SK-N-SH treated with all-trans-retinoic acid at 6 μM for 48 hours (cell line): Measurements from ENCODE around the gene FBXO42.
A peak's percentile ranks its signal among the peaks of the same experiment; 100 is the strongest.

ENCODE experiments used
- ATAC-seq: fragments of 200-7000 bp; cut with Tn5 transposase; 3 replicates; pipeline ENCODE4 v1.9.1; 2020; ENCODE audit warnings: mild to moderate bottlenecking, moderate library complexity
- ARNTL ChIP-seq: fragments of 450-650 bp; formaldehyde crosslinking; IDR thresholded peaks from 2 replicates; pipeline ENCODE4 v1.5.0; 2020; ENCODE audit warnings: low read depth, mild to moderate bottlenecking, moderate library complexity, borderline replicate concordance
- CSDC2 ChIP-seq: fragments of 250-450 bp; sonication (Bioruptor Pico); IDR thresholded peaks from 2 replicates; pipeline ENCODE4 v1.5.0; 2020; ENCODE audit warnings: mild to moderate bottlenecking, moderate library complexity
- ESRRG ChIP-seq: fragments of 250-450 bp; sonication (Bioruptor Pico); IDR thresholded peaks from 2 replicates; pipeline ENCODE4 v1.6.1; 2021; ENCODE audit warnings: mild to moderate bottlenecking
- PATZ1 ChIP-seq: fragments of 250-450 bp; sonication (Bioruptor Pico); IDR thresholded peaks from 2 replicates; pipeline ENCODE4 v1.8.0; 2020; ENCODE audit warnings: mild to moderate bottlenecking, moderate library complexity, borderline replicate concordance
- POU6F1 ChIP-seq: fragments of 250-450 bp; sonication (Bioruptor Pico); IDR thresholded peaks from 2 replicates; pipeline ENCODE4 v1.8.0; 2021; ENCODE audit warnings: low read depth, mild to moderate bottlenecking, moderate library complexity, borderline replicate concordance
- RARB ChIP-seq: fragments of 250-450 bp; sonication (Bioruptor Pico); IDR thresholded peaks from 2 replicates; pipeline ENCODE4 v1.8.0; 2021; ENCODE audit warnings: mild to moderate bottlenecking, moderate library complexity
- SNAI2 ChIP-seq: fragments of 250-450 bp; sonication (Bioruptor Pico); IDR thresholded peaks from 2 replicates; pipeline ENCODE4 v1.5.0; 2020; ENCODE audit warnings: mild to moderate bottlenecking, moderate library complexity
- TCF4 ChIP-seq: fragments of 250-450 bp; sonication (Bioruptor Pico); IDR thresholded peaks from 2 replicates; pipeline ENCODE4 v1.8.0; 2021; ENCODE audit warnings: mild to moderate bottlenecking, moderate library complexity, borderline replicate concordance
- ZC3H10 ChIP-seq: fragments of 250-450 bp; sonication (Bioruptor Pico); IDR thresholded peaks from 2 replicates; pipeline ENCODE4 v1.5.1; 2021; ENCODE audit warnings: mild to moderate bottlenecking, moderate library complexity
- ZFP3 ChIP-seq: fragments of 250-450 bp; sonication (Bioruptor Pico); IDR thresholded peaks from 2 replicates; pipeline ENCODE4 v1.5.0; 2020; ENCODE audit warnings: mild to moderate bottlenecking, moderate library complexity
- ZNF8 ChIP-seq: fragments of 450-650 bp; formaldehyde crosslinking; IDR thresholded peaks from 2 replicates; pipeline ENCODE4 v1.5.0; 2020; ENCODE audit warnings: mild to moderate bottlenecking, moderate library complexity
- TF ChIP-seq, protein P1 (sequence below): fragments of 250-450 bp; sonication (Bioruptor Pico); IDR thresholded peaks from 2 replicates; pipeline ENCODE4 v1.5.1; 2021; ENCODE audit warnings: mild to moderate bottlenecking, moderate library complexity
- TF ChIP-seq, protein P2 (sequence below): fragments of 250-450 bp; sonication (Bioruptor Pico); IDR thresholded peaks from 2 replicates; pipeline ENCODE4 v1.5.1; 2020; ENCODE audit warnings: low read depth, mild to moderate bottlenecking, moderate library complexity
- TF ChIP-seq, protein P3 (sequence below): fragments of 250-450 bp; sonication (Bioruptor Pico); IDR thresholded peaks from 2 replicates; pipeline ENCODE4 v1.5.0; 2020; ENCODE audit warnings: mild to moderate bottlenecking, moderate library complexity

FBXO42 gene

DNA sequence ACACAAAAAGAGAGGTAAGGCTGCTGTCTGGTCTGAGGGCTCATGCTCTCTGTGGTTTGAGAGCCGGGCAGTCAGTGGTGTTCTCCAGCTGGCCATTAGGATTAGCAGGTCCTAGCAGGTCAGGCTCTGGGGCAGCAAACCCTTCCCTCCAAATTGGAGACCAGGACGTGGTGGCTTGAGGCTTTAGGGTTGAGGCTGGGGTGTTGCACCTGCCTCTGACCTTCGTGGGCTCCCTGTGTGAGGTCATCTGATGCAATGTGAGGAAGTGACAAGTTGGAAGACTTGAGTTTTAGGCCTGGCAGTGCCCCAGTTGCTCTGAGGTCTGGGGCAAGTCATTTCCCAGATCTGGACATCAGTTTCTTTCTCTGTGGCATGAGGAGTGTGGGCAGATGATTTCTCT lies 39.1 kb upstream of the FBXO42 start (continued):
- TF ChIP-seq, protein P1, sequence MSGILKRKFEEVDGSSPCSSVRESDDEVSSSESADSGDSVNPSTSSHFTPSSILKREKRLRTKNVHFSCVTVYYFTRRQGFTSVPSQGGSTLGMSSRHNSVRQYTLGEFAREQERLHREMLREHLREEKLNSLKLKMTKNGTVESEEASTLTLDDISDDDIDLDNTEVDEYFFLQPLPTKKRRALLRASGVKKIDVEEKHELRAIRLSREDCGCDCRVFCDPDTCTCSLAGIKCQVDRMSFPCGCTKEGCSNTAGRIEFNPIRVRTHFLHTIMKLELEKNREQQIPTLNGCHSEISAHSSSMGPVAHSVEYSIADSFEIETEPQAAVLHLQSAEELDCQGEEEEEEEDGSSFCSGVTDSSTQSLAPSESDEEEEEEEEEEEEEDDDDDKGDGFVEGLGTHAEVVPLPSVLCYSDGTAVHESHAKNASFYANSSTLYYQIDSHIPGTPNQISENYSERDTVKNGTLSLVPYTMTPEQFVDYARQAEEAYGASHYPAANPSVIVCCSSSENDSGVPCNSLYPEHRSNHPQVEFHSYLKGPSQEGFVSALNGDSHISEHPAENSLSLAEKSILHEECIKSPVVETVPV, result no peak
- no peak for TF ChIP-seq ARNTL (CRISPR knock-in tag)
- no peak for TF ChIP-seq ESRRG (CRISPR knock-in tag)

DNA sequence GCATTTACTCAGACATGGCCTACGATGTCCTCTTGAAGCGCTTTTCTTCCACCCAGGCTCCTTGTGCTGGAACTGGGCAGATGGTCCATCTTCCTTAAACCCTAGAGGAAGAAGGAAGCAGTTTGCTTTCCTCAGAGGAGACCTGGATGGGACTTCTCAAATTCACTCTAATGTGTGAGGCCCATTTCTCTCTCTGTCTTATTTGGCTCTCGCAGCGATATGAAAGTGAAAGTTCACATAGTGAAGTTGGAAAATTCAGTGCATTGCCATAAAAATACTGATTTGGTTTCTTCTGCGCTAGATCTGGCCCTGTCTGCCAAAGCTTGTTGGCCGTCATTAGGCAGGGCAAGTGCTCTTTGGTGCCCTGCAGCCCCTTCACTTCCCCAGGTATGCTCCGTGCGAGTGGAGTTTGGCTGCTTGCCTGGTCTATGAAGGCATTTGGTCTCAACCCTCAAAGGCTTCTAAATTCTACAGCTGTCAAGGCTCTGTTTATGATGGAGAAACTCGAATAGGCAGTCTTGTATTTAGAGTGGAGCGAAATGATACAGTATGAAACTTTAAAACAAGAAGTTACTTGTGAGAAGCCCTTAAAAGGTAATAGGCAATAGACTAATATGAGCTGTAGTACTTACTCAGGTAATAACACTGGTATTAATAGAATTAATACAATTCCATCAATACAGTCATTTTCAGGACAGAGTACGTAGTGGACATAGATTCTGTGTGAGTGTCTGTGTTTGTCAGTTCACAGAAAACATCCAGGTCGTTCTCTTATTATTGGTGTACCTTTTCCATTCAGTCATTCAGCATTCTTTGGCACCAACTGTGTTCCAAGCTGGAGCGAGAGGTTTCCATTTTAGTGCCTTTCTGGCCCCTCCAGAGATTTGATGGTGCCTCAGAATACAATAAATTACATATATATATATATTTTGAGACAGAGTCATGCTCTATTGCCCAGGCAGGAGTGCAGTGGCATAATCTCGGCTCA lies 35.2 kb upstream of the FBXO42 start:
- ATAC-seq, result peak; percentile 7

GRCh38 chr1:16386454-16387113 lies 34.3 kb upstream of the FBXO42 start:
- ATAC-seq, result peak; percentile 95
- no peak for TF ChIP-seq SNAI2
- TF ChIP-seq ZNF8 (CRISPR knock-in tag), result no peak
- TF ChIP-seq, protein P2, sequence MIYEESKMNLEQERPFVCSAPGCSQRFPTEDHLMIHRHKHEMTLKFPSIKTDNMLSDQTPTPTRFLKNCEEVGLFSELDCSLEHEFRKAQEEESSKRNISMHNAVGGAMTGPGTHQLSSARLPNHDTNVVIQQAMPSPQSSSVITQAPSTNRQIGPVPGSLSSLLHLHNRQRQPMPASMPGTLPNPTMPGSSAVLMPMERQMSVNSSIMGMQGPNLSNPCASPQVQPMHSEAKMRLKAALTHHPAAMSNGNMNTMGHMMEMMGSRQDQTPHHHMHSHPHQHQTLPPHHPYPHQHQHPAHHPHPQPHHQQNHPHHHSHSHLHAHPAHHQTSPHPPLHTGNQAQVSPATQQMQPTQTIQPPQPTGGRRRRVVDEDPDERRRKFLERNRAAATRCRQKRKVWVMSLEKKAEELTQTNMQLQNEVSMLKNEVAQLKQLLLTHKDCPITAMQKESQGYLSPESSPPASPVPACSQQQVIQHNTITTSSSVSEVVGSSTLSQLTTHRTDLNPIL (CRISPR knock-in tag), result no peak
- TF ChIP-seq, protein P1, result no peak
- TF ChIP-seq TCF4 (CRISPR knock-in tag), result no peak
- TF ChIP-seq POU6F1 (CRISPR knock-in tag), result no peak
- no peak for TF ChIP-seq ZC3H10 (CRISPR knock-in tag)

More for the DNA sequence above, 35.2 kb upstream of the FBXO42 start:
- no peak for TF ChIP-seq RARB
- TF ChIP-seq PATZ1 (CRISPR knock-in tag), result no peak
- TF ChIP-seq ARNTL (CRISPR knock-in tag), result no peak
- no peak for TF ChIP-seq ZFP3 (CRISPR knock-in tag)
- TF ChIP-seq POU6F1 (CRISPR knock-in tag), result no peak
- TF ChIP-seq ZC3H10 (CRISPR knock-in tag), result no peak
- TF ChIP-seq, protein P3, sequence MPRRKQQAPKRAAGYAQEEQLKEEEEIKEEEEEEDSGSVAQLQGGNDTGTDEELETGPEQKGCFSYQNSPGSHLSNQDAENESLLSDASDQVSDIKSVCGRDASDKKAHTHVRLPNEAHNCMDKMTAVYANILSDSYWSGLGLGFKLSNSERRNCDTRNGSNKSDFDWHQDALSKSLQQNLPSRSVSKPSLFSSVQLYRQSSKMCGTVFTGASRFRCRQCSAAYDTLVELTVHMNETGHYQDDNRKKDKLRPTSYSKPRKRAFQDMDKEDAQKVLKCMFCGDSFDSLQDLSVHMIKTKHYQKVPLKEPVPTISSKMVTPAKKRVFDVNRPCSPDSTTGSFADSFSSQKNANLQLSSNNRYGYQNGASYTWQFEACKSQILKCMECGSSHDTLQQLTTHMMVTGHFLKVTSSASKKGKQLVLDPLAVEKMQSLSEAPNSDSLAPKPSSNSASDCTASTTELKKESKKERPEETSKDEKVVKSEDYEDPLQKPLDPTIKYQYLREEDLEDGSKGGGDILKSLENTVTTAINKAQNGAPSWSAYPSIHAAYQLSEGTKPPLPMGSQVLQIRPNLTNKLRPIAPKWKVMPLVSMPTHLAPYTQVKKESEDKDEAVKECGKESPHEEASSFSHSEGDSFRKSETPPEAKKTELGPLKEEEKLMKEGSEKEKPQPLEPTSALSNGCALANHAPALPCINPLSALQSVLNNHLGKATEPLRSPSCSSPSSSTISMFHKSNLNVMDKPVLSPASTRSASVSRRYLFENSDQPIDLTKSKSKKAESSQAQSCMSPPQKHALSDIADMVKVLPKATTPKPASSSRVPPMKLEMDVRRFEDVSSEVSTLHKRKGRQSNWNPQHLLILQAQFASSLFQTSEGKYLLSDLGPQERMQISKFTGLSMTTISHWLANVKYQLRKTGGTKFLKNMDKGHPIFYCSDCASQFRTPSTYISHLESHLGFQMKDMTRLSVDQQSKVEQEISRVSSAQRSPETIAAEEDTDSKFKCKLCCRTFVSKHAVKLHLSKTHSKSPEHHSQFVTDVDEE (CRISPR knock-in tag), result no peak
- TF ChIP-seq CSDC2 (CRISPR knock-in tag), result no peak
- TF ChIP-seq ZNF8 (CRISPR knock-in tag), result no peak
- TF ChIP-seq, protein P1, result no peak
